NCI-H446 treated with DMSO at 0.1 percent for 48 hours (cell line): ENCODE data around the gene VAMP2.
A peak's percentile ranks its signal among the peaks of the same experiment; 100 is the strongest.
"Not testable (repeated sequence)": the region's sequence is repeated elsewhere in the genome, so short reads cannot be mapped to it uniquely, and the experiment has no call there.

Experiments used
- DNase-seq: peaks from one replicate; lab custom pipeline; 2025; lab: John Stamatoyannopoulos, UW

The VAMP2 gene

GRCh38 chr17:8176197-8176940, 13.6 kb upstream of the VAMP2 start, which contains the start of gene TMEM107:
Gene TMEM107 (minus strand): TSS chr17:8176380. CDS start chr17:8176286, 94 bp downstream.
- DNase-seq: peak; percentile 69

DNA sequence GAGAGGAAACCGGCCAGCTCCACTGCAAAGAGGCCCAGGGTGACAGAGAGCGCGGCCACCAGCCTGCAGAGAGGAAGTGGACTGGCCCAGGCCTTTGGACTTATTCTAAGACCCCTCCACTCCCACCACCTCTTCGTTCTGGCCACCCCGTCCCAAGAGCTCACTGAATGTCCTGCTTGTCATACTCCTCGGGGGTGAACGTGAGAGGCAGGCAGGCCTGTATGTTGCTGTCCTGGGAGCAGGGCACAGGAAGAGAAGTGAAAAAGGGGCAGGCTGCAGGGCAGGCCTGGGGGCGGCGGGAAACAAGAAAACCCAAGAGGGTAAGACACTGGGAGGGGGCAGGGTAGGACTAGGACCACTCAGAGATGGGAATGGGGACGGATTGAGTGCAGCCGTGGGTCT, 13.0 kb upstream of the VAMP2 start:
- no peak for DNase-seq

DNA sequence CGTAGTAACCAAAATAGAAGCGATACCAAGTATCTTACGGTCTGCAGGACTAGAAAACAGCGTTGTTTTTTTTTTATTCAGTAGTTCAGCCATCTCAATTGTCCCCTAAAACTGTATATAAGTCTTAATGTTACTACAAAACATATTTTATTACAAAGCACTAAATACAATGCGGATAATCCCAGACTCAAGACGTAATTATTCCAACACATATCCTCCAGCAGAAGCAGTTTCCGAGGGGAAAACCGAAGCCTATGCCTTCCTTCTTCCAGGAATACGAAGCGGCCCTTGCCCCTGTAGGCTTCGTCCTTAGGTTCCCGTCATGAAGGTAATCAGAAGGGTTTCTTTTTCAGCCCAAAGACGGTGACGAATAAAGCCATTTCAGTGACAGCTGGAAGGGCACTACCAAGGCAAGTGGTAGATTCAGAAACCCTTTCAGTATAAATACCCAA, 11.1 kb upstream of the VAMP2 start:
- no peak for DNase-seq

DNA sequence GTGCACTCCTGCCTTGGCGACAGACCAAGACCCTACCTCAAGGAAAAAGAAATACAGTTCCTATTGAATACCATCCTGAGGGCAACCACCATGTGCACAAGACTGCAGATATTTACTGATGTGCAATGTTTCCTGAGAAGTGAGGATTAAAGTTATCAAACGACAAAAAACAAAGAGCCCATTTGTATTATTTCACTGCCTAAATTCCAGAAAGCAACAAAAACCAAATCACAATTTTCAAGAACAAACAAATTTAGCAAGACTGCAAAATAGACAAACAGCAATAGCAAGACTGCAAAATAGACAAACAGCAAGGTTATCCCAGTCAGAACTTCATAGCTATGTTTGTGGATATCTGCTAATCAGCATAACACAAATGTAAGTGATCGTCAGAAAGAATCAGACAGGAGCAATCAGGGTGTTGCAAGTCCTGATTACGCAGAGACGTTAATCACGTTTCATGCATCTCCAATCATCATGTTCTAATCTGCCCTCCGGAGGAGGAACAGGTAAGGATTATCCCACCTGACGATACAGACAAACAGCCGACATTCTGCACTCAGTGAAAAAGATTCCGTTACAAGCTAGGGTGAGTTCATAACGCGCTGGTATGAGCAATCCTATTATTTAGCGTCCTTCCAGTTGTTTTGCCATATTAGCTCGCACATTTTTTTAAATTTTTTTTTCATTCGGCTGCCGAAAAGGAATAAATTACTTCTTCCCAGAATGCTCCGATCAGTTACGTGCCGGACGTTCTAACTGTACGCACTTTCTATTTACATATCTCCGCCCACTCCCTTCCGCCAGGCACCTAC, 10.5 kb upstream of the VAMP2 start:
- peak; percentile 99 for DNase-seq

DNA sequence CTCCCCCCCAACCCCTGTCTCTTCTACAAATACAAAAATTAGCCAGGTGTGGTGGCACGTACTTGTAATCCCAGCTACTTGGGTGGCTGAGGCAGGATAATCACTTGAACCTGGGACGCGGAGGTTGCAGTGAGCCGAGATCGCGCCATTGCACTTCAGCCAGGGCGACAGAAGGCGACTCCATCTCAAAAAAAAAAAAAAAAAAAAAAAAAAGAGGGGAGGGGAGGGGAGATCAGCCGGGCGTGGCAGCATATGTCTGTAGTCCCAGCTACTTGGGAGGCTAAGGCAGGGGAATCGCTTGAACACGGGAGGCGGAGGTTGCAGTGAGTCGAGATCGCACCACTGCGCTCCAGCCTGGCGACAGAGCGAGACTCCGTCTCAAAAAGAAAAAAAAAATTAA, 7.4 kb upstream of the VAMP2 start:
- DNase-seq: not testable (repeated sequence)

DNA sequence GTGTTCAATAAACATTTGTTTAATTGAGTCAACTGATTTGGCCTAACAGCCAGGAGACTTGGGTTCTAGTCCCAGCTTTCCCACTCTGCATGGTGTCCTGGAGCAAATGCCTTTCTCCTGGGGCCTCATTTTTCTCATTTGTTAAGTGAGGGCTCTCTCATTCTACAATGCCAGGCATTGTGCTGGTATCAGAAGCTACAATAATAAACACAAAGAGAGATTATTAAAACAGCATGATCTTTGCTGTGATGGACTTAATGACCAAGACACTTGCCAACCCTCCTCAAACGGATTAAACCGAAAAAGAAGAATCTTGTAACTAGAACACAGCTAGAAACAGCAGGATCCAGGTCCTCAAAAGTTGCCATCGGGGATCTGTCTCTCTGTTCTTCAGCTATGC, 4.8 kb upstream of the VAMP2 start:
- no peak for DNase-seq

- DNase-seq: no peak
These were observed 4.0 kb upstream of the VAMP2 start for GRCh38 chr17:8166731-8167130.

DNA sequence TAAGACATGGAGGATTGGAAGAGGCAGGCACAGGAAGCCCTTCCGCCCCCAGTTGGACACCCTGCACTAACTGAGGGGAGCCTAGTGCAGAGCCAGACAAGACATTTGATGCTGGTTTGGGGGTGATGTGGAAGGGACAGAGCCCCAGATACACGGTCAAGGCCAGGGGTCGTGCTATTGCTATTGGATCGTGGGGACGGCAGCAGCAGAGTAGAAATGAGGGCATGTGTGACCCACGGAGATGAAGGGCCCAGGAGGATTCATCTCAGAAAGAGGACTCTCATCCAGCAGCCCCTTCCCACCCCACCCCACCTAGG, 2.0 kb upstream of the VAMP2 start:
- no peak for DNase-seq

- DNase-seq: no peak
These were observed 1.4 kb upstream of the VAMP2 start for GRCh38 chr17:8163978-8164814.

DNA sequence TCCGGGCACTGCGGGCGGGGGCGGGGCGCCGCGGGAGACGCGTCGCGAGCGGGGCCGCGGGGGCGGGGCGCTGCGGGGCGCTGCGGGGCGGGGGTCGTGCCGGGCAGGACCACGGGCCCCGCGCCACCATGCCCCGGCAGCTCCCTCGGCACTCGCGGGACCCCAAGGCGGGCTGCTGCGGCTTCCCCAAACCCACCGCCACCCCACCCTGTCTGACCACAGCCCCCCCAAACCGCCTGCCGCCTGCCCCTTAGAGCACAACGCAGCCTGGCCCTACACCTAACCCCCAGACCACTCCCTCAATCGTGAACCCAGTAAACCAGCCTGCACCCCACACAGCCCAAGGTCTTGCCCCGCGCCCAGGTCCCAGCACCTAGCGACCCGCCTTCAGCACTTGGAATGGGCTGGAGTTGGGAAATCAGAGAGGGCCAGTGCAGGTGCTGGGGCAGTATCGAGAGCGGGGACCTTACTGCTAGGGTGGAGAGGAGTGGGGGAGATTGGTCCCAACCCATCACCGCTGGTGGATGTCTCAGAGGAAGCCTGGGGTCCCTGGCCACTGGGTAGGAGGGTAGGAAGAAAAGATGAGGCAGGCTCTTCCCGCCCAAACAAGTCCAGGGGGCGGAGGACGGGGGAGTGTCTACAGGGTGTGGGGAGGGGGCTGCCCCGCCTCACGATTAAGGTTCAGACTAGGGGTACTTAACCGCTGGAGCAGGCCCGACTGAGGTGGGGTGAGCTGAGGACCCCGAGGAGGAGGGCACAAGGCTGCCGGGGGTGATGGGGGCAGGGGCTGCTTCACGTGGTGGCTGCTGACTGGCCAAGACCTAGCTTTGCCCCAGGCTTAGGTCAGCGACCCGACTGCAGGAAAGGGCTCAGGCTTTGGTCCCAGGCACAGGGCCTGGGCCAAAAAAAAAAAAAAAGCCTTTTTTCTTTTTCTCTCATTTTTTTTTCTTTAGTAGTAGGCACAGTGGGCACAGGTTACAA, 539 bp upstream of the VAMP2 start:
- DNase-seq: peak; percentile 30

GRCh38 chr17:8161289-8162232, 1.2 kb downstream of the VAMP2 start:
- no peak for DNase-seq

DNA sequence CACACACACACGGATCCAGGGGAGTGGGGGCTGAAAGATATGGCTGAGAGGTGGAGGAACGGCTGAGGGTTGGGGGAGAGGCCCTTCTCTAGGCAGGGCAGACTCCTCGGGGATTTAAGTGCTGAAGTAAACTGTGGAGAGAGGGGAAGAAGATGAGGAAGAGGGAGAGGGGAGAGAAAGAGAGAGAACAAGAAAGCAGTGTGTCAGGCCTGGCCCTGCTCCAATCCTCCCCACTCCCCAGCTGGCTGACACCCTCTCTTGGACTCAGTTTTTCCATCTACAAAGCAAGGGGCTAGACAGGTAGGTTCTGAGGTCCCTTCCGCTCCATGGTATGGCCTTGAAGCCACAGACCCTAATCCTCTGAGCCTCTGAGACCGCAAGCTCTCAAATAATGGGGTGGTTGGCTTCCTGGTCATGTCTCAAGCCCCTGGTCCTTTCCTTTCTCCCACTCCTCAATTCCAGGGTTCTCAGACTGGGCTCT, 2.0 kb downstream of the VAMP2 start:
- no peak for DNase-seq

DNA sequence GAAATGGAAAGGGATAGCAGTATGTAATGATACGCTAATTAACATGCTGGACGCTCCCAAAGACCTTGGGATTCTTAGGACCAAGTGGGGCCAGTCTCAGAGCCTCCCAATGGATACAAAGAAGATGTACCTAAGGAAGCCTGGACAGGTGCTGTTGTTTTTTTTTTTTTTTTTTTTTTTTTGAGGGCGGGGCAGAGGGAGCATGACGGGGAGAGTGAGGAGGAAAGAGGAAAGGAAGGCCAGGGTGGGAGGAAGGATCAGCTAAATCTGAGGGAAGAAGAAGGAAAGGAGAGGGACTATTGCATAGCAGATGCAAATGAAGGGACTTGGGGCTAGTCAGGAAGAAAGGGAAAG, 2.5 kb downstream of the VAMP2 start:
- DNase-seq: no peak

DNA sequence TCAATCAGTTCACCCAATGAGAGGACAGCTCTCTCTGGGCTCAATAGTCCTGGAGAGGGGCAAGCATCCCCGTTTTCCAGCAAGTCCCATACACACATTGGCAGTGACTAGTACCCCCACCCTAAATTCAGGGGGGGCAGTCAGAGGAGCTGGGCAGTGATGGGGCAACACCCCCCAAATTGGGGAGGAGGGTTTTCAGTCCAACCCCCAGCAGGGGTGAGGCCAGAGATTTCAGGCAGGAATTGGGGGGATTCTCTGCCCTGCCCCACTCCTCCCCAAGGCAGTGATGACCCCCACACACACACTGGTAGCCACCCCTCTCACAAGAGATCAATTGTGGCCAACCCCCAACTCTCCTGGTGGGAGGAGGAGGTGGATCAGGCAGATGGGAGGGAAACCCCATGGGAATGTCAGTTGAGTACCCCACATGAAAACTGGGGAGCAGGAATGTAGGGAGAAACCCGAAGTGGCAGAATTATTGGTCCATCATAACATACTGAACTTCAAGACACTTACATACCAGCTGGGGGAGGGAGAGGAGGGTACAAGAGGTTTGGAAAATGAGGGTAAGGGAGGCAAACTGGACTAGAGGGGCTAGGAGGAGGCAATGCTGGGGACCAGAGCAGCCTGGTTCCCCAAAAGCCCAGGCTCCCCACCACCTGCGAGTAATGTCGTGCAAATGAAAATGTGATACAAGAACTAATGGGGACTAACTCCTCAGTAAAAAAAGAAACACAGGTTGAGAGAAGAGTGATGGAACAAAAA, 3.1 kb downstream of the VAMP2 start:
- DNase-seq: no peak

DNA sequence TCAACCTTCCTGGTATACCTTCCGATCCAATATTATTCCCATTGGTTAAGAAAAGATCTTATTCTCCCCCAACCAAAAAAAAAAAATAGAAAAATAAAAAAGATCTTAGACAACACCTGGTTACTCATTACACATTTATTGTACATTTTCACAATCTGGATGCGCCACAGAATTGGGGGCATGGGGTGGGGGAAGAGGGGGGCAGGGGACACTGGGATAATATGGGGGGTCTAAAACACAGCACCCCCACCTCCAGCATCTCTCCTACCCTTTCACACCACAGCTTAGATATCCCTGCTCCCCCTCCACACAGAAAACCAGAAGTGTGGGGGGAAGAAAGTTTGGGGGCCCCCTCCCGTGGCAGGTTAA, 3.7 kb downstream of the VAMP2 start:
- DNase-seq: no peak

GRCh38 chr17:8158267-8159031, 4.3 kb downstream of the VAMP2 start:
- peak; percentile 63 for DNase-seq

DNA sequence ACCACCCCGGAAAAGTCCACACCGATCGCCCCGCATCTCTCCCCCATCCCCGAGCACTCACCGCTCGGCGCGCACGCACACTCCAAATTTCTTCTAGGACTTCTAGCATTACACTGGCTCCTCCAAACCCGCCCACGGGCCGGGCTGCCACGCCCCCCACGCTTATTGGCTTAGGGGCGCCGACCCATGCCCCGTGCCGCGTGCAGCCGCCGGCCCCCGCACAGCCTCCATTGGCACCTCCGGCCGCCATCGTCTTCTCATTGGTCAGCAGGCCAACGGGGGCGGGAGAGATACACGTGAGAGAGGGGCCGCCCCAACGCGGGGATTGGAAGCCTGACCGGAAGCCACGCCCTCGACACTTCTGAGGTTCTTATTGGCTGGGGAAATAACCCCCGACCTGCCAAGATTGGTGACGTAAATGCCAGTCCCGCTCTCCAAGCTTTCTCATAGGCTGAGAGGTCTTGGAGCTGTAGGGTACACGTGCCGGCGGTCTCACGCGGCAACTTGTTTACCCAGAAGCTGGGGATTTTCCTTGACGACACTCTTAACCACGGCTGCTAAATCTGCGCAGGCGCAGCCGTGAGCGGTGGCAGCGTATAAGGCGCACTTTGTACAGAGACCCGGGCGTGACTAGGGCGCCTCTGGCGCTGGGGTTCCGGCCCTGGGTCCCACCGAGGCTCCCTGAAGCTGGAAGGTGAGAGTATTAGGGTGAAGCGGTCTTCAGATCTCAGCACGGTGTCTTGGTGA, 6.3 kb downstream of the VAMP2 start:
- peak; percentile 100 for DNase-seq

GRCh38 chr17:8155996-8156245, 6.8 kb downstream of the VAMP2 start:
- no peak for DNase-seq
